AG04449 (cell line): ENCODE results near the gene SHB.

ENCODE experiments used
- CTCF ChIA-PET: fragments of 350-600 bp; formaldehyde crosslinking; extraction: SDS; loops from one replicate; lab custom pipeline; 2021; ENCODE audit warnings: antibody characterized with exemption; lab: Yijun Ruan, JAX
- POLR2A ChIA-PET: fragments of 400-600, 350-600 bp; formaldehyde crosslinking; extraction: SDS; loops from one replicate; lab custom pipeline; 2020; ENCODE audit warnings: antibody characterized with exemption, inconsistent platforms; lab: Yijun Ruan, JAX
- DNase-seq: peaks from one replicate; pipeline ENCODE4 v3.0.0-alpha.2; 2010; ENCODE audit warnings: low read depth, low spot score
- H3K4me3 ChIP-seq: 2 replicates; pipeline ENCODE4 v1.5.1; 2011; ENCODE audit warnings: low read depth, mild to moderate bottlenecking, control low read depth, low read length
- TF ChIP-seq, protein P1 (sequence below): IDR thresholded peaks from one replicate; pipeline ENCODE4 v1.5.1; 2011; ENCODE audit warnings: mild to moderate bottlenecking, moderate library complexity, low read length, control low read depth, inconsistent platforms; ENCODE audit not compliant: insufficient read depth; ENCODE audit errors: missing control alignments

Gene SHB, protein sequence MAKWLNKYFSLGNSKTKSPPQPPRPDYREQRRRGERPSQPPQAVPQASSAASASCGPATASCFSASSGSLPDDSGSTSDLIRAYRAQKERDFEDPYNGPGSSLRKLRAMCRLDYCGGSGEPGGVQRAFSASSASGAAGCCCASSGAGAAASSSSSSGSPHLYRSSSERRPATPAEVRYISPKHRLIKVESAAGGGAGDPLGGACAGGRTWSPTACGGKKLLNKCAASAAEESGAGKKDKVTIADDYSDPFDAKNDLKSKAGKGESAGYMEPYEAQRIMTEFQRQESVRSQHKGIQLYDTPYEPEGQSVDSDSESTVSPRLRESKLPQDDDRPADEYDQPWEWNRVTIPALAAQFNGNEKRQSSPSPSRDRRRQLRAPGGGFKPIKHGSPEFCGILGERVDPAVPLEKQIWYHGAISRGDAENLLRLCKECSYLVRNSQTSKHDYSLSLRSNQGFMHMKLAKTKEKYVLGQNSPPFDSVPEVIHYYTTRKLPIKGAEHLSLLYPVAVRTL

DNA sequence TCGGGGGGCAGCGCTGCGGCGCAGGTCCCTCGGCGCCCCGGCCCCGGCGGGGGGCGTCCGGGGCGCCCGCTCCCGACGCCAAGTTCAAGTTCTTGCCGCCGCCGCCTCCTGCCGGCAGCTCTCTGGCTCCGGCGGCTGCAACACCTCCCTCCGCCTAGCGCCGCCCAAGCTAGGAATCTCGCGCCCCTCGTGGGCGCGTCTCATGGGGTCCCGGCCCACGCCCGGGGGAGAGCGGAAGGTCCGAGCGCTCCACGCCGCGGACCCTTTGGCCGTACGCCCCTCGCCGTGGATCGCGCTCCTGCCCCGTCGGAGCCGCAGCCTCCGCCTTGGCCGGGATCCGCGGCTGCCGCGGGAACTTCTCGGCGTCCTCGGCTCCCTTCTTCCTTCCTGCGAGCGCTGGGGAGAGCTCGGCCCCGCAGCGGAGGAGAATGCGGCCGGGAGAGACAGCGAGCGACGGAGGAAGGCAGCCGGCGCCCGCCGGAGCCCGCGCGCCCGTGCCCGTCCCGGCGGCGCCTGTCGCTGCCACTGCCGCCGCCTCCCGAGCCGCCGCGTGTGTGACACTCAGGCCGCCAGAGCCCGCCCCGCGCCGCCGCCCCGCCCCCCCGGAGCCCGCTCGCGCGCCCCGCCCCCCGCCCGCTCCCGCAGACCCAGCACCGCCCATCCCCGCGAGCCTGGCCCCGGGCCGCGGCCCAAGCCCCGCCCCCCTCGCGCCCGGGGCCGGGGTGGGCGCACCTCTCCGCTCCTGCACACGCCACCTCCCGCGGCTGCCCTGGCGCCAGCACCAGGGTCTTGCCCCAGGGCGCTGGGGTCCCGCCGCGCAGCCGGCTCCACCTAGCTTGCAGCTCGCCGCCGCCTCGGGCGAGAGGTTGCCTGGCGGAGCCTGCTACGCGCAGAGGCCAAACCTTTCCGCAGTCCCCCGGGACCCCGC is at the start of gene SHB:
Gene SHB, minus strand, starts transcription at position 527 of the 928 bp plus-strand sequence. CDS start 582 bp downstream, outside the sequence.
- CTCF ChIA-PET, result interaction anchor here (0.6 to 2.0 kb wide), 12 partner anchors 8 to 163 kb away, joined by 3 to 12 read pairs (median 3); no protein-coding TSS in a partner anchor
- TF ChIP-seq, protein P1, sequence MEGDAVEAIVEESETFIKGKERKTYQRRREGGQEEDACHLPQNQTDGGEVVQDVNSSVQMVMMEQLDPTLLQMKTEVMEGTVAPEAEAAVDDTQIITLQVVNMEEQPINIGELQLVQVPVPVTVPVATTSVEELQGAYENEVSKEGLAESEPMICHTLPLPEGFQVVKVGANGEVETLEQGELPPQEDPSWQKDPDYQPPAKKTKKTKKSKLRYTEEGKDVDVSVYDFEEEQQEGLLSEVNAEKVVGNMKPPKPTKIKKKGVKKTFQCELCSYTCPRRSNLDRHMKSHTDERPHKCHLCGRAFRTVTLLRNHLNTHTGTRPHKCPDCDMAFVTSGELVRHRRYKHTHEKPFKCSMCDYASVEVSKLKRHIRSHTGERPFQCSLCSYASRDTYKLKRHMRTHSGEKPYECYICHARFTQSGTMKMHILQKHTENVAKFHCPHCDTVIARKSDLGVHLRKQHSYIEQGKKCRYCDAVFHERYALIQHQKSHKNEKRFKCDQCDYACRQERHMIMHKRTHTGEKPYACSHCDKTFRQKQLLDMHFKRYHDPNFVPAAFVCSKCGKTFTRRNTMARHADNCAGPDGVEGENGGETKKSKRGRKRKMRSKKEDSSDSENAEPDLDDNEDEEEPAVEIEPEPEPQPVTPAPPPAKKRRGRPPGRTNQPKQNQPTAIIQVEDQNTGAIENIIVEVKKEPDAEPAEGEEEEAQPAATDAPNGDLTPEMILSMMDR, result peak; percentile 75
- no peak for DNase-seq
- H3K4me3 ChIP-seq, result peak within 1 kb of the TSS; percentile 85
- POLR2A ChIA-PET, result interaction anchor here (0.7 to 1.9 kb wide), 9 partner anchors 43 to 332 kb away, joined by 3 to 6 read pairs (median 3); partner anchors contain the start of gene ALDH1B1

- no peak overlapping the region for H3K4me3 ChIP-seq
- no peak for DNase-seq
- CTCF ChIA-PET, result interaction anchor here (0.7 to 1.3 kb wide), 5 partner anchors 9 to 182 kb away, joined by 3 to 4 read pairs (median 3); no protein-coding TSS in a partner anchor
- POLR2A ChIA-PET, result no interaction called here
- TF ChIP-seq, protein P1, result no peak
These were observed 48.6 kb upstream of the SHB start for GRCh38 chr9:38117651-38118050.

GRCh38 chr9:38114905-38115304 is 45.9 kb upstream of the SHB start:
- POLR2A ChIA-PET, result no interaction called here
- DNase-seq, result no peak
- TF ChIP-seq, protein P1, result no peak
- CTCF ChIA-PET, result interaction anchor here (1.2 to 1.4 kb wide), 2 partner anchors 12 to 26 kb away, joined by 3 to 4 read pairs; no protein-coding TSS in a partner anchor
- H3K4me3 ChIP-seq, result no peak overlapping the region

GRCh38 chr9:38112456-38112855 is 43.4 kb upstream of the SHB start:
- DNase-seq, result no peak
- ChIA-PET POLR2A (no interaction called here), CTCF (interaction anchor here (1.1 to 1.6 kb wide), 2 partner anchors 24 to 48 kb away, joined by 5 read pairs; no protein-coding TSS in a partner anchor)
- no peak overlapping the region for H3K4me3 ChIP-seq
- TF ChIP-seq, protein P1, result no peak

GRCh38 chr9:38112049-38112448 is 43.0 kb upstream of the SHB start:
- TF ChIP-seq, protein P1, result no peak
- CTCF ChIA-PET, result interaction anchor here (1.6 kb wide), 1 partner anchor 24 kb away, joined by 5 read pairs; no protein-coding TSS in a partner anchor
- no peak overlapping the region for H3K4me3 ChIP-seq
- no peak for DNase-seq
- POLR2A ChIA-PET, result no interaction called here
